ENCODE results near the gene SPTBN1.

The SPTBN1 gene

DNA sequence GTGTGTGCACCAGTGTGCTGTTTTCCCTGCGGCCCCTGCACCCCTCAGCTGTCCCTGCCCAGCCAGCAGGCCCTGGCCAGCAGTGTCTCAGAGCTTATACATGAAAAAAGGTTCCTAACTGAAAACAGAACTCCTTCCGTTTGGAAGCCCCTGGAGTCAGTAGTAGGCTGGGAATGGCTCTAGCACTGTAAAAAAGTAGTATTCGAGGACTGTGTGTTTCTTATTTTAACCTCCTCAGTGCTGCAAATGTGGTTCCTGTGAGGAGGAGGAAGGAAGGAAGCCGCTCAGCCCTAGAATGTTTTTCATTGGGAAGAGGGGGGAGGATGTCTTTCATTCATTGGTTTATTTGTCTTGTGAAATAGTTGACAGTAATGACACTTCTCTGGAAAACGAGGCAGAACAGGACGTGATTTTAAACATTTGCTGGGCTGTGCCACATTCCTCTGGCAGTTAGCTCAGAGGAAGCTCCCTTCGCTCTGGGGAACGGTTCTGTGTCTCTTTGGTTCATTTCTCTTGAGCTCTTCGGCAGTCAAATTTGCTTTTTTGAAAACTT, 103.5 kb downstream of the SPTBN1 start:
- no peak overlapping the region for H4K91ac ChIP-seq (ENCODE audit: low read depth, low read length, poor library complexity)
- no peak for DNase-seq (ENCODE audit: low spot score)
- H2BK12ac ChIP-seq (ENCODE audit: low read length) = no peak overlapping the region
- peak overlapping the region; percentile 70 for H3K4me2 ChIP-seq (ENCODE audit: insufficient read depth, low read length, poor library complexity, severe bottlenecking)
- no peak overlapping the region for H3K9ac ChIP-seq (ENCODE audit: low read depth, low read length, poor library complexity)
- H3K9me3 ChIP-seq (replicated peaks in 1 of 2; ENCODE audit: control insufficient read depth in 2 of 2, insufficient read depth in 1 of 2, low read depth in 1 of 2, low read length in 2 of 2) = no peaks in the 10 kb centered on the region
- H3K79me1 ChIP-seq (ENCODE audit: low read depth, low read length) = no peaks in the 10 kb centered on the region
- no peak overlapping the region for H4K8ac ChIP-seq (ENCODE audit: low read depth, low read length)
- H2BK5ac ChIP-seq (ENCODE audit: low read length) = no peak overlapping the region
- no peak overlapping the region for H2AK5ac ChIP-seq (ENCODE audit: low read depth, low read length)
- H3K4ac ChIP-seq (ENCODE audit: low read length) = no peak overlapping the region
- H3K18ac ChIP-seq (ENCODE audit: low read length) = no peak overlapping the region
- H3K36me3 ChIP-seq (replicated peaks in 1 of 2; ENCODE audit: control insufficient read depth in 2 of 2, insufficient read depth in 2 of 2, low read length in 2 of 2) = no peaks in the 10 kb centered on the region
- H3K14ac ChIP-seq (ENCODE audit: low read length) = no peak overlapping the region
- H3K27me3 ChIP-seq (ENCODE audit: control insufficient read depth in 3 of 3, insufficient read depth in 3 of 3, low read depth in 1 of 3, low read length in 3 of 3) = no peaks in the 10 kb centered on the region
- H2BK15ac ChIP-seq (ENCODE audit: low read length) = no peak overlapping the region
- H2AFZ ChIP-seq (ENCODE audit: low read length) = peak overlapping the region; percentile 77
- peaks cover 2 to 13% of the 10 kb centered on the region in 2 donors for H3K4me1 ChIP-seq (ENCODE audit: control insufficient read depth in 2 of 2, insufficient read depth in 1 of 2, low read depth in 1 of 2, low read length in 2 of 2)
- no peak overlapping the region for H3K23ac ChIP-seq (ENCODE audit: low read depth, low read length, poor library complexity)
- H3K4me3 ChIP-seq (ENCODE audit: low read length in 2 of 2) = peak overlapping the region; percentile 59 to 82
- H2BK120ac ChIP-seq (ENCODE audit: low read depth, low read length) = no peak overlapping the region
- WGBS, 2 donors (ENCODE audit: extremely low coverage in 2 of 2, insufficient read length in 2 of 2, insufficient replicate concordance in 1 of 2) = no CpG with 5 or more reads among the region's 9 CpGs
- H3K27ac ChIP-seq (replicated peaks; ENCODE audit: low read length) = peak overlapping the region; percentile 29

DNA sequence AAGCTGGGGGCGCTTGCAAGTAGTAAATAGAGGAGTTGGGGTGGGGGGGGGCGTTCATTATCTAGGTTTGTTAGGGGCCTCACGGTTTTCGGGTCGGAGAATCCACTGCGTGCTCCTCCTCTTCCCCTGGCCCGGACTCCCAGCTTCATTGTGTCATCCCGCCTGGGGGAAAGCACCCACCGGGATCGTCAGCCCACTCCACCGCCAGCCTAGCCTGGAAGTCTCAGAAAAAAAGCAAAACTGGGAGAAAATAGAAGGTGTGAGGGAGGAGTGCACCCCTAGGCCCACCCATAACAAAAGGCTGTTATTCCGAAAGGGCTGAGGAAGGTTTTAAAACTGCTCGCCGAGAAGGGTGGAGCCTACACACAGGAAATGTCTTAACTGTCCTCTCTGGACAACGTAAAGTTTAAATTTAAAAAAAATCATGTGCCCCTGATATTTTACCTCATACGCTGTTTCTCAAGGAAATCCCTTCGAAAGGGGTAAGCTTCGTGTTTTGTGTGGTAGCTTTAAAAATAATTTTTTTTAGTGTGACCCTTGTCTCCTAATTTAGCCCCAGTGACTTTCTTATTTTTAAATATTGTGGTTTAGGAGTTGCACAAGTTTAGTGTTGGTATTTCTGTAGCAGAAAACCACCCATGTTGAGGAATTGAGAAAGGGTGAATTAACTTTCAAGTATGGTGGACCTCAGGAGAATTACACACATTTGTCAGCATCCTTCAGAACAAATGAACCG, 104.2 kb downstream of the SPTBN1 start:
- H3K9ac ChIP-seq (ENCODE audit: low read depth, low read length, poor library complexity) = peak overlapping the region; percentile 31
- no peak overlapping the region for H4K91ac ChIP-seq (ENCODE audit: low read depth, low read length, poor library complexity)
- H3K9me3 ChIP-seq (replicated peaks in 1 of 2; ENCODE audit: control insufficient read depth in 2 of 2, insufficient read depth in 1 of 2, low read depth in 1 of 2, low read length in 2 of 2) = no peaks in the 10 kb centered on the region
- H3K27ac ChIP-seq (replicated peaks; ENCODE audit: low read length) = no peak overlapping the region
- no peak overlapping the region for H2BK12ac ChIP-seq (ENCODE audit: low read length)
- no peak overlapping the region for H3K14ac ChIP-seq (ENCODE audit: low read length)
- no peak overlapping the region for H2BK5ac ChIP-seq (ENCODE audit: low read length)
- peak overlapping the region; percentile 70 for H3K4me2 ChIP-seq (ENCODE audit: insufficient read depth, low read length, poor library complexity, severe bottlenecking)
- H2AK5ac ChIP-seq (ENCODE audit: low read depth, low read length) = no peak overlapping the region
- H3K4me3 ChIP-seq (ENCODE audit: low read length in 2 of 2) = peak overlapping the region; percentile 59 to 82
- DNase-seq (ENCODE audit: low spot score) = no peak
- no peak overlapping the region for H2BK15ac ChIP-seq (ENCODE audit: low read length)
- H3K36me3 ChIP-seq (replicated peaks in 1 of 2; ENCODE audit: control insufficient read depth in 2 of 2, insufficient read depth in 2 of 2, low read length in 2 of 2) = no peaks in the 10 kb centered on the region
- H3K23ac ChIP-seq (ENCODE audit: low read depth, low read length, poor library complexity) = no peak overlapping the region
- no peaks in the 10 kb centered on the region for H3K27me3 ChIP-seq (ENCODE audit: control insufficient read depth in 3 of 3, insufficient read depth in 3 of 3, low read depth in 1 of 3, low read length in 3 of 3)
- no peak overlapping the region for H3K18ac ChIP-seq (ENCODE audit: low read length)
- H3K4ac ChIP-seq (ENCODE audit: low read length) = no peak overlapping the region
- no peaks in the 10 kb centered on the region for H3K79me1 ChIP-seq (ENCODE audit: low read depth, low read length)
- H3K4me1 ChIP-seq (ENCODE audit: control insufficient read depth in 2 of 2, insufficient read depth in 1 of 2, low read depth in 1 of 2, low read length in 2 of 2) = peaks cover 2 to 13% of the 10 kb centered on the region in 2 donors
- peak overlapping the region; percentile 77 for H2AFZ ChIP-seq (ENCODE audit: low read length)
- H4K8ac ChIP-seq (ENCODE audit: low read depth, low read length) = no peak overlapping the region
- WGBS, 2 donors (ENCODE audit: extremely low coverage in 2 of 2, insufficient read length in 2 of 2, insufficient replicate concordance in 1 of 2) = no CpG with 5 or more reads among the region's 19 CpGs
- H2BK120ac ChIP-seq (ENCODE audit: low read depth, low read length) = no peak overlapping the region

DNA sequence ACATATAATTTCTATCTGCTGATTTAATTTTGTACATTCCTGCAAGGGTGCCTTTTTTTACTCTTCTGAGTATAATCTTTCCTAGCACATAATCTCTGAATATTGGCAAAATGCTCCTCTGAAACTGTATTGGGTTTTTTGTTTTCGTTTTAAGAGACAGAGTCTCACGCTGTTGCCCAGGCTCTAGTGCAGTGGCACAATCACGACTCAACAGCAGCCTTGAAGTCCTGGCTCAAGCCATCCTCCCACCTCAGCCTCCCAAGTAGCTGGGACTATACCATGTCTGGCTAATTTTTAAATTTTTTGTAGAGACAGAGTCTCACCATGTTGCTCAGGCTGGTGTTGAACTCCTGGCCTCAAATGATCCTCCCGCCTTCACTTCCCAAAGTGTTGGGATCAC, 104.9 kb downstream of the SPTBN1 start:
- Histone ChIP-seq H2AK5ac (ENCODE audit: low read depth, low read length) (no peak overlapping the region), H3K79me1 (ENCODE audit: low read depth, low read length) (no peaks in the 10 kb centered on the region), H3K36me3 (replicated peaks in 1 of 2; ENCODE audit: control insufficient read depth in 2 of 2, insufficient read depth in 2 of 2, low read length in 2 of 2) (no peaks in the 10 kb centered on the region), H3K27me3 (ENCODE audit: control insufficient read depth in 3 of 3, insufficient read depth in 3 of 3, low read depth in 1 of 3, low read length in 3 of 3) (no peaks in the 10 kb centered on the region), H2BK5ac (ENCODE audit: low read length) (no peak overlapping the region), H3K18ac (ENCODE audit: low read length) (no peak overlapping the region), H2AFZ (ENCODE audit: low read length) (peak overlapping the region; percentile 77), H3K9me3 (replicated peaks in 1 of 2; ENCODE audit: control insufficient read depth in 2 of 2, insufficient read depth in 1 of 2, low read depth in 1 of 2, low read length in 2 of 2) (no peaks in the 10 kb centered on the region), H2BK15ac (ENCODE audit: low read length) (no peak overlapping the region), H2BK12ac (ENCODE audit: low read length) (no peak overlapping the region), H3K4me1 (ENCODE audit: control insufficient read depth in 2 of 2, insufficient read depth in 1 of 2, low read depth in 1 of 2, low read length in 2 of 2) (peaks cover 2 to 13% of the 10 kb centered on the region in 2 donors), H3K9ac (ENCODE audit: low read depth, low read length, poor library complexity) (no peak overlapping the region), H3K4me2 (ENCODE audit: insufficient read depth, low read length, poor library complexity, severe bottlenecking) (no peak overlapping the region), H3K4me3 (ENCODE audit: low read length in 2 of 2) (peak overlapping the region in 1 of 2 donors; percentile 59), H3K4ac (ENCODE audit: low read length) (no peak overlapping the region), H3K27ac (replicated peaks; ENCODE audit: low read length) (no peak overlapping the region), H2BK120ac (ENCODE audit: low read depth, low read length) (no peak overlapping the region), H3K23ac (ENCODE audit: low read depth, low read length, poor library complexity) (no peak overlapping the region), H4K91ac (ENCODE audit: low read depth, low read length, poor library complexity) (no peak overlapping the region), H3K14ac (ENCODE audit: low read length) (no peak overlapping the region), H4K8ac (ENCODE audit: low read depth, low read length) (no peak overlapping the region)
- no CpG with 5 or more reads among the region's 4 CpGs for WGBS, 2 donors (ENCODE audit: extremely low coverage in 2 of 2, insufficient read length in 2 of 2, insufficient replicate concordance in 1 of 2)
- DNase-seq (ENCODE audit: low spot score) = no peak

DNA sequence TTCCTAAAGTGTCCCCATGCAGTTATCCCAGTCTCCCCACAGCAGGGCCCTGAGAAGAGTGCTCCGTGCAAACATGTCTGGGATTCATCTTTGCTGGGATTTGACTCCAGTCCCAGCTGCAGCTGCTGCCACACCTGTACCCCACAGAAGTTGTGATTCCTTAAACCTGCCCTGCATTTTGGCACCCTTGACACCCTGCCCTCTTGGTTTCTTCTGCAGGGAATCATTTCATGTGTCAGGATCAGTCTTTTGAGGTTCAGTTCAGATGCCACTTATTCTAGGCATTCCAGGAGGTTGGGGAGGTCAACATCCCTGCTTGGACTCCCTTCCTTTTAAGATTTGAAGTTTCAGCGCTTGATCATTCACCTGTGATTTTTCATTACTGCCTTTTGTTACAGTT, 108.3 kb downstream of the SPTBN1 start:
- Histone ChIP-seq H3K79me1 (ENCODE audit: low read depth, low read length) (no peaks in the 10 kb centered on the region), H2BK120ac (ENCODE audit: low read depth, low read length) (no peak overlapping the region), H2BK12ac (ENCODE audit: low read length) (no peak overlapping the region), H3K36me3 (replicated peaks in 1 of 2; ENCODE audit: control insufficient read depth in 2 of 2, insufficient read depth in 2 of 2, low read length in 2 of 2) (peaks cover 0 to 4% of the 10 kb centered on the region in 2 donors), H3K27ac (replicated peaks; ENCODE audit: low read length) (no peak overlapping the region), H3K27me3 (ENCODE audit: control insufficient read depth in 3 of 3, insufficient read depth in 3 of 3, low read depth in 1 of 3, low read length in 3 of 3) (no peaks in the 10 kb centered on the region), H3K4me1 (ENCODE audit: control insufficient read depth in 2 of 2, insufficient read depth in 1 of 2, low read depth in 1 of 2, low read length in 2 of 2) (peaks cover 0 to 2% of the 10 kb centered on the region in 2 donors), H4K8ac (ENCODE audit: low read depth, low read length) (no peak overlapping the region), H2BK5ac (ENCODE audit: low read length) (no peak overlapping the region), H2AFZ (ENCODE audit: low read length) (no peak overlapping the region), H3K4me2 (ENCODE audit: insufficient read depth, low read length, poor library complexity, severe bottlenecking) (no peak overlapping the region), H2BK15ac (ENCODE audit: low read length) (no peak overlapping the region), H3K4ac (ENCODE audit: low read length) (no peak overlapping the region), H3K9ac (ENCODE audit: low read depth, low read length, poor library complexity) (no peak overlapping the region), H3K9me3 (replicated peaks in 1 of 2; ENCODE audit: control insufficient read depth in 2 of 2, insufficient read depth in 1 of 2, low read depth in 1 of 2, low read length in 2 of 2) (no peaks in the 10 kb centered on the region), H3K14ac (ENCODE audit: low read length) (no peak overlapping the region), H3K18ac (ENCODE audit: low read length) (no peak overlapping the region), H3K23ac (ENCODE audit: low read depth, low read length, poor library complexity) (no peak overlapping the region), H2AK5ac (ENCODE audit: low read depth, low read length) (no peak overlapping the region), H3K4me3 (ENCODE audit: low read length in 2 of 2) (no peak overlapping the region), H4K91ac (ENCODE audit: low read depth, low read length, poor library complexity) (no peak overlapping the region)
- DNase-seq (ENCODE audit: low spot score) = no peak
- WGBS, 2 donors (ENCODE audit: extremely low coverage in 2 of 2, insufficient read length in 2 of 2, insufficient replicate concordance in 1 of 2) = no CpG with 5 or more reads among the region's 2 CpGs
